ENCODE data around the gene STK11IP.

The STK11IP gene, protein sequence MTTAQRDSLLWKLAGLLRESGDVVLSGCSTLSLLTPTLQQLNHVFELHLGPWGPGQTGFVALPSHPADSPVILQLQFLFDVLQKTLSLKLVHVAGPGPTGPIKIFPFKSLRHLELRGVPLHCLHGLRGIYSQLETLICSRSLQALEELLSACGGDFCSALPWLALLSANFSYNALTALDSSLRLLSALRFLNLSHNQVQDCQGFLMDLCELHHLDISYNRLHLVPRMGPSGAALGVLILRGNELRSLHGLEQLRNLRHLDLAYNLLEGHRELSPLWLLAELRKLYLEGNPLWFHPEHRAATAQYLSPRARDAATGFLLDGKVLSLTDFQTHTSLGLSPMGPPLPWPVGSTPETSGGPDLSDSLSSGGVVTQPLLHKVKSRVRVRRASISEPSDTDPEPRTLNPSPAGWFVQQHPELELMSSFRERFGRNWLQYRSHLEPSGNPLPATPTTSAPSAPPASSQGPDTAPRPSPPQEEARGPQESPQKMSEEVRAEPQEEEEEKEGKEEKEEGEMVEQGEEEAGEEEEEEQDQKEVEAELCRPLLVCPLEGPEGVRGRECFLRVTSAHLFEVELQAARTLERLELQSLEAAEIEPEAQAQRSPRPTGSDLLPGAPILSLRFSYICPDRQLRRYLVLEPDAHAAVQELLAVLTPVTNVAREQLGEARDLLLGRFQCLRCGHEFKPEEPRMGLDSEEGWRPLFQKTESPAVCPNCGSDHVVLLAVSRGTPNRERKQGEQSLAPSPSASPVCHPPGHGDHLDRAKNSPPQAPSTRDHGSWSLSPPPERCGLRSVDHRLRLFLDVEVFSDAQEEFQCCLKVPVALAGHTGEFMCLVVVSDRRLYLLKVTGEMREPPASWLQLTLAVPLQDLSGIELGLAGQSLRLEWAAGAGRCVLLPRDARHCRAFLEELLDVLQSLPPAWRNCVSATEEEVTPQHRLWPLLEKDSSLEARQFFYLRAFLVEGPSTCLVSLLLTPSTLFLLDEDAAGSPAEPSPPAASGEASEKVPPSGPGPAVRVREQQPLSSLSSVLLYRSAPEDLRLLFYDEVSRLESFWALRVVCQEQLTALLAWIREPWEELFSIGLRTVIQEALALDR

DNA sequence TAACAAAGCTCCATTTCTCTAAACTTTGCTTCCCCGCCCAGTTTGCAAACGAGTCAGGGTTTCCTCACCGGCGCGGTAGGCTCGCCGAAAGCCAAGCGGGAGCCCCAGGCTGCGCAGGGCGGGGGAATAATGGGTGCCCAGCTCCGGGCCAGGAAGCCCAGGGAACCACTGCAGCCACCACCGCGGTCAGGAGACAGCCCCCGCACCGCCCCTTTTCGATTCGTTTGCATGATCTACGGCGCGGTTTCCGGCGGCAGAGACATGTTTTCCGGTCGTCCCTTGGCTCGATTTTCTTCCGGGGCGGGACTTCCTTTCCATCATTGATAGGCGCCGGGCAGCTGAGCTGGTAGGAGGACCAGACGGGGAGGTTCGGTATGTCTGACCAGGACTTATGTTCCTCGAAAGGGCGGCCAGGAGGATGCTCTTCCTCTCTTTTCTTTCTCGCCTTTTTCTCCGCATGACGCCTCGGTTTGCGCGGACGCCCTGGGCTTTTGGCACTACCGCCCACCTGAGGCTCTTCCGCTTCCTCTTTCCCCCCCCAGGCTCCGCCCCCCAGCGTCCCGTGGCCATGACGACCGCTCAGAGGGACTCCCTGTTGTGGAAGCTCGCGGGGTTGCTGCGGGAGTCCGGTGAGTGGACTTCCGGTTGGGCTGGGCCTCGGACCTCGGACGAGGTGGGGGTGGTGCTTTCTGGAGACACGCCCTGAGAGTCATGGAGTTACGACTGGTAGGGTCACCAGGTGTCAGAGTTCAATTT is at the start of gene STK11IP:
TSS of gene STK11IP (plus strand) at position 306 of the 756 bp plus-strand sequence. CDS start at position 569, 263 bp downstream.
- Histone ChIP-seq H4K20me1 (ENCODE audit: insufficient read depth, low read length) (no peaks in the 10 kb centered on the region), H3K9me2 (replicated peaks; ENCODE audit: insufficient read depth, low read length) (no peaks in the 10 kb centered on the region), H3K4me2 (ENCODE audit: low read depth, low read length) (peak within 1 kb of the TSS; percentile 47), H3K9ac (ENCODE audit: low read length) (peak within 1 kb of the TSS; percentile 63), H3K9me3 (replicated peaks; ENCODE audit: insufficient read depth, low read length) (no peaks in the 10 kb centered on the region), H3K27me3 (replicated peaks; ENCODE audit: insufficient read depth, low read length) (no peaks in the 10 kb centered on the region), H2AFZ (ENCODE audit: low read length) (peak within 1 kb of the TSS; percentile 71), H3K27ac (ENCODE audit: low read length) (peak within 1 kb of the TSS; percentile 62; the same call in 1 of the 2 replicates), H3K79me2 (ENCODE audit: low read length) (no peaks in the 10 kb centered on the region), H3K4me1 (ENCODE audit: low read length) (peaks cover 5% of the 10 kb centered on the region), H3K36me3 (replicated peaks; ENCODE audit: insufficient read depth, low read length) (no peaks in the 10 kb centered on the region), H3F3A (ENCODE audit: insufficient read depth, low read length) (peaks cover 7% of the 10 kb centered on the region; the same call in 1 of the 2 replicates), H3K4me3 (ENCODE audit: low read length) (peak within 1 kb of the TSS; percentile 65)
- peak; percentile 95 for DNase-seq
- TF ChIP-seq EZH2phosphoT487 (IDR thresholded peaks at IDR 0.05; ENCODE audit: low read length) (no peak), EZH2 (optimal IDR thresholded peaks at IDR 0.05; ENCODE audit: low read depth, low read length) (no peak), CTCF (IDR thresholded peaks at IDR 0.05; ENCODE audit: low read length) (no peak)

- 0 out of 2 replicates have a peak, but pooled peaks cover 4% of the 10 kb centered on the region for H3K4me1 ChIP-seq (ENCODE audit: low read length)
- no peak overlapping the region for H3K9ac ChIP-seq (ENCODE audit: low read length)
- H3K36me3 ChIP-seq (replicated peaks; ENCODE audit: insufficient read depth, low read length): no peaks in the 10 kb centered on the region
- H3K9me2 ChIP-seq (replicated peaks; ENCODE audit: insufficient read depth, low read length): no peaks in the 10 kb centered on the region
- H3F3A ChIP-seq (ENCODE audit: insufficient read depth, low read length): no peaks in the 10 kb centered on the region
- no peak overlapping the region for H3K4me2 ChIP-seq (ENCODE audit: low read depth, low read length)
- H3K9me3 ChIP-seq (replicated peaks; ENCODE audit: insufficient read depth, low read length): no peaks in the 10 kb centered on the region
- no peaks in the 10 kb centered on the region for H3K79me2 ChIP-seq (ENCODE audit: low read length)
- no peak overlapping the region for H2AFZ ChIP-seq (ENCODE audit: low read length)
- peaks cover 7% of the 10 kb centered on the region; the same call in 1 of the 2 replicates for H3K27me3 ChIP-seq (replicated peaks; ENCODE audit: insufficient read depth, low read length)
- no peak for TF ChIP-seq EZH2 (optimal IDR thresholded peaks at IDR 0.05; ENCODE audit: low read depth, low read length)
- TF ChIP-seq CTCF (IDR thresholded peaks at IDR 0.05; ENCODE audit: low read length): no peak
- no peak for TF ChIP-seq EZH2phosphoT487 (IDR thresholded peaks at IDR 0.05; ENCODE audit: low read length)
- DNase-seq: no peak
- H3K27ac ChIP-seq (ENCODE audit: low read length): no peak overlapping the region
- no peaks in the 10 kb centered on the region for H4K20me1 ChIP-seq (ENCODE audit: insufficient read depth, low read length)
- H3K4me3 ChIP-seq (ENCODE audit: low read length): no peak overlapping the region
Measured at GRCh38 chr2:219548990-219549389, 48.7 kb upstream of the STK11IP start.

GRCh38 chr2:219549619-219550018 is 48.0 kb upstream of the STK11IP start:
- no peak for DNase-seq
- H3K4me3 ChIP-seq (ENCODE audit: low read length): no peak overlapping the region

More at GRCh38 chr2:219549619-219550018, 48.0 kb upstream of the STK11IP start:
- Histone ChIP-seq H3K79me2 (ENCODE audit: low read length) (no peaks in the 10 kb centered on the region), H3K36me3 (replicated peaks; ENCODE audit: insufficient read depth, low read length) (no peaks in the 10 kb centered on the region), H3K9me2 (replicated peaks; ENCODE audit: insufficient read depth, low read length) (no peaks in the 10 kb centered on the region), H2AFZ (ENCODE audit: low read length) (no peak overlapping the region), H3K27ac (ENCODE audit: low read length) (no peak overlapping the region), H3K4me1 (ENCODE audit: low read length) (no peaks in the 10 kb centered on the region), H3F3A (ENCODE audit: insufficient read depth, low read length) (no peaks in the 10 kb centered on the region), H3K9me3 (replicated peaks; ENCODE audit: insufficient read depth, low read length) (no peaks in the 10 kb centered on the region), H3K4me2 (ENCODE audit: low read depth, low read length) (no peak overlapping the region), H3K27me3 (replicated peaks; ENCODE audit: insufficient read depth, low read length) (peaks cover 13% of the 10 kb centered on the region; the same call in 1 of the 2 replicates), H3K9ac (ENCODE audit: low read length) (no peak overlapping the region), H4K20me1 (ENCODE audit: insufficient read depth, low read length) (no peaks in the 10 kb centered on the region)
- TF ChIP-seq EZH2phosphoT487 (IDR thresholded peaks at IDR 0.05; ENCODE audit: low read length) (no peak), EZH2 (optimal IDR thresholded peaks at IDR 0.05; ENCODE audit: low read depth, low read length) (no peak), CTCF (IDR thresholded peaks at IDR 0.05; ENCODE audit: low read length) (no peak)
